ENCODE data around the gene FAM171A2. TPM values are rescaled to one million over a fixed set of nuclear protein-coding genes. Genes with fewer than 3 reads are reported as not detected.
"Not testable (repeated sequence)": the region's sequence is repeated elsewhere in the genome, so short reads cannot be mapped to it uniquely, and the experiment has no call there.

Gene FAM171A2
- total RNA-seq, 1 donor from 2014 or later = 18.1 TPM

DNA sequence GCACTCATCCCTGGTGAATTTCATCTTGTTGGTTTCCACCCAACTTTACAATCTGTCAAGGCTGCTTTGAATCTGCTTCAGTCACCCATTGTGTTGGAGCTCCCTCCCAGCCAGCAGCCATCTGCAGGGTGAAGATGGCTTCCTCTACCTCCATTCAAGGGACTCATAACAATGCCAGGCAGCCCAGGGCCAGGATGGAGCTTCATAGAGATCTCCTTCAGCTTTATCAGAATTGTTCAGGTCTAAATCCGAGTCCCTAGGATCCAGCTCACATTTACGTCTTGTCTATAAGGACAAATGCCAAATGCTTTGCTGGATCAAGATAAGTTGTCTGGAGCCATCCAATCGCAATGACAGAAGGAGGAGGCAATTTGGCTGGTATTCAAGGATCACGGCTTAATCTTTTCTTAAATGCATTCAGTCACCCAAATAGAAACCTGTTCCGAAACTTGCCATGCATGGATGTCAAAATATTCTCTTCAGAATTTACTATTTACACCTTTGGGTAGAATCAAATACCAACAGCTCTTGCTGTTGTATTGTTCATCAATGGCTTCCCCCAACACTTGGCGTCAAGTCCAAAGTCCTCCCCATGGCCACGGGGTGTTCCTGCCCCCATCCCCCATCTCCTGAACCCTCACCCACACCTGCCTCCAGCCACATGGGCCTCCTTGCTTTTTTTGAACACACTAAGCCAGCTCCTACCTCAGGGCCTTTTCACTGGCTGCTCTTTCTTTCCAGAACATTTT, 3.8 kb upstream of the FAM171A2 start:
- no peak overlapping the region for H3K4me3 Mint-ChIP-seq
- TF ChIP-seq, protein P1, sequence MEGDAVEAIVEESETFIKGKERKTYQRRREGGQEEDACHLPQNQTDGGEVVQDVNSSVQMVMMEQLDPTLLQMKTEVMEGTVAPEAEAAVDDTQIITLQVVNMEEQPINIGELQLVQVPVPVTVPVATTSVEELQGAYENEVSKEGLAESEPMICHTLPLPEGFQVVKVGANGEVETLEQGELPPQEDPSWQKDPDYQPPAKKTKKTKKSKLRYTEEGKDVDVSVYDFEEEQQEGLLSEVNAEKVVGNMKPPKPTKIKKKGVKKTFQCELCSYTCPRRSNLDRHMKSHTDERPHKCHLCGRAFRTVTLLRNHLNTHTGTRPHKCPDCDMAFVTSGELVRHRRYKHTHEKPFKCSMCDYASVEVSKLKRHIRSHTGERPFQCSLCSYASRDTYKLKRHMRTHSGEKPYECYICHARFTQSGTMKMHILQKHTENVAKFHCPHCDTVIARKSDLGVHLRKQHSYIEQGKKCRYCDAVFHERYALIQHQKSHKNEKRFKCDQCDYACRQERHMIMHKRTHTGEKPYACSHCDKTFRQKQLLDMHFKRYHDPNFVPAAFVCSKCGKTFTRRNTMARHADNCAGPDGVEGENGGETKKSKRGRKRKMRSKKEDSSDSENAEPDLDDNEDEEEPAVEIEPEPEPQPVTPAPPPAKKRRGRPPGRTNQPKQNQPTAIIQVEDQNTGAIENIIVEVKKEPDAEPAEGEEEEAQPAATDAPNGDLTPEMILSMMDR (IDR thresholded peaks at IDR 0.05) = no peak
- TF ChIP-seq EZH2 (IDR thresholded peaks at IDR 0.05) (no peak), EZH2phosphoT487 (IDR thresholded peaks at IDR 0.05) (no peak)
- H3K79me2 ChIP-seq (ENCODE audit: low read depth) = peaks cover 11% of the 10 kb centered on the region
- H3K4me2 ChIP-seq = no peak overlapping the region
- peaks cover 8% of the 10 kb centered on the region for H3K4me1 Mint-ChIP-seq
- H4K20me1 ChIP-seq (ENCODE audit: low read depth) = peaks cover 6% of the 10 kb centered on the region
- DNase-seq (ENCODE audit: low spot score) = no peak
- no peaks in the 10 kb centered on the region for H3K9me3 ChIP-seq (ENCODE audit: low read depth)
- H2AFZ ChIP-seq (replicated peaks) = no peak overlapping the region
- H3K9ac ChIP-seq = no peak overlapping the region
- H3K27me3 Mint-ChIP-seq (ENCODE audit: insufficient read depth, low read depth) = peaks cover 26% of the 10 kb centered on the region
- H3K27ac ChIP-seq = no peak overlapping the region
- H3K36me3 ChIP-seq = no peaks in the 10 kb centered on the region
- peaks cover 10% of the 10 kb centered on the region for H3F3A ChIP-seq (ENCODE audit: low read depth)
- H3K36me3 Mint-ChIP-seq = no peaks in the 10 kb centered on the region
- no peak overlapping the region for H3K27ac Mint-ChIP-seq
- no peak overlapping the region for H3K4me3 ChIP-seq
- peaks cover 33% of the 10 kb centered on the region for H3K27me3 ChIP-seq
- H3K9me3 Mint-ChIP-seq = peaks cover 3% of the 10 kb centered on the region
- peaks cover 3% of the 10 kb centered on the region for H3K4me1 ChIP-seq

DNA sequence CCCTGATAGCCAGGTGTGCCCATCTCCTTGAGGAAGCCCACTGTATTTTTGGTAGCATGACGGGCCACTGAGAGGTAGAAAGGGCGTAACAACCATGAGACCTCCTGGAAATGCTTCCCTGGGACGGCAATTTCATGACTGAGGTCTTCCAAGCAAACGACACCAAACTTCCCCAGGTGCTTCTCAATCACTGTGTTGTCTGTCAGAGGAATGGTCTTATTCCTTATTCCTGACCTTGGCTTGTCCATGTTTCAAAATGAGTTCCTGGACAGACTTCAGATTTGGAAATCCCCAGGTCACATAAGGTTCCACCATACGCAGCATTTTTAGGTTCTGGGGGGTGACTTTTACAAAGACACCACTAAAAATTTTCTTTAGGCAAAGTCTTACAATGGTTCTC, 1.4 kb upstream of the FAM171A2 start:
- not testable (repeated sequence) for H3K36me3 Mint-ChIP-seq; H3K27ac ChIP-seq; H3K9me3 Mint-ChIP-seq; H3K9ac ChIP-seq; H3K4me2 ChIP-seq; H3K27ac Mint-ChIP-seq; H2AFZ ChIP-seq (replicated peaks); H3K36me3 ChIP-seq; DNase-seq (ENCODE audit: low spot score); H3K9me3 ChIP-seq (ENCODE audit: low read depth); H3K4me3 ChIP-seq
- Histone ChIP-seq H4K20me1 (ENCODE audit: low read depth) (peaks cover 30% of the 10 kb centered on the region), H3K79me2 (ENCODE audit: low read depth) (peaks cover 34% of the 10 kb centered on the region), H3K4me1 (peaks cover 27% of the 10 kb centered on the region), H3F3A (ENCODE audit: low read depth) (peaks cover 26% of the 10 kb centered on the region), H3K27me3 (peaks cover 33% of the 10 kb centered on the region)
- Mint-ChIP-seq H3K27me3 (ENCODE audit: insufficient read depth, low read depth) (peaks cover 26% of the 10 kb centered on the region), H3K4me3 (peak overlapping the region; percentile 93), H3K4me1 (peaks cover 28% of the 10 kb centered on the region)

DNA sequence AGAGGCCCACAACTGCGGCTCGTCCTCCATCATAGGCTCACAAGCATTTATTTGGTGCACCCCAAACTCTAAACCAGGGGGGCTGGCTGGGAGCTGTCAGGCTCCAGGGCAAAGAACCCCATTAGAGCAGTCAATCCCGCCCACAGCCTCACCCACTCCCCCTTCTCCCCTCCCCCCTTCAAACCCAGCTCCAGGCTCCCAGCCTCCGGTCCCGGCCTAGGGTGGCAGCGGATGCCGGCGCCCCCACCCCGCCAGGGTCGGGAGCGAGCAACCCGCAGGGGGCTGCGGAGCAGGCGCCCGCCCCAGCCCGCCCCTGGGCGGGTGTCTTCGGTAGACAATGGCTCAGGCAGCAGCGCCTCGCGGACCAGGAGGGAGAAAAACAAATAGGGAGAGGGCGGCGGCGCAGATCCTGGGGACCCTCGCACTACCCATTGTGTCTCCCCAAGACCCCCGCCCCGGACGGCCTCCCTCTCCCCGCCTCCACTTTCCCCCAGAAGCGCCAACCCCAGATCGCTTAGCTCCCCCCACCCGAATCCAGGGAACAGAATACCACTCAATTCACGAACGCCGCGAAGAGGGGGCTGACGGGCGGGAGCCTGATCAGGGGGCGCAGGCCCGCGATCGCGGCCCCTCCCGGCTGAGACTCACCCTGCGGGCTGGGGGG, 572 bp downstream of the FAM171A2 start:
- peaks cover 2% of the 10 kb centered on the region for H3K36me3 Mint-ChIP-seq
- H3F3A ChIP-seq (ENCODE audit: low read depth) = peaks cover 26% of the 10 kb centered on the region
- TF ChIP-seq, protein P1 (IDR thresholded peaks at IDR 0.05) = no peak
- TF ChIP-seq EZH2phosphoT487 (IDR thresholded peaks at IDR 0.05) = no peak
- TF ChIP-seq EZH2 (IDR thresholded peaks at IDR 0.05) = no peak
- H3K4me1 ChIP-seq = peaks cover 30% of the 10 kb centered on the region
- H3K79me2 ChIP-seq (ENCODE audit: low read depth) = peaks cover 54% of the 10 kb centered on the region
- peak overlapping the region; percentile 69 for H3K9ac ChIP-seq
- H3K9me3 Mint-ChIP-seq = no peaks in the 10 kb centered on the region
- peak overlapping the region; percentile 91 for H3K4me3 Mint-ChIP-seq
- peaks cover 21% of the 10 kb centered on the region for H3K27me3 Mint-ChIP-seq (ENCODE audit: insufficient read depth, low read depth)
- peaks cover 33% of the 10 kb centered on the region for H3K27me3 ChIP-seq
- no peaks in the 10 kb centered on the region for H3K36me3 ChIP-seq
- no peak overlapping the region for H3K27ac ChIP-seq
- H2AFZ ChIP-seq (replicated peaks) = peak overlapping the region; percentile 66
- peak overlapping the region; percentile 96 for H3K4me2 ChIP-seq
- DNase-seq (ENCODE audit: low spot score) = peak; percentile 63
- H4K20me1 ChIP-seq (ENCODE audit: low read depth) = peaks cover 49% of the 10 kb centered on the region
- peak overlapping the region; percentile 94 for H3K4me3 ChIP-seq
- peaks cover 31% of the 10 kb centered on the region for H3K4me1 Mint-ChIP-seq
- H3K27ac Mint-ChIP-seq = no peak overlapping the region
- H3K9me3 ChIP-seq (ENCODE audit: low read depth) = no peaks in the 10 kb centered on the region
